Measurements from ENCODE around the gene SMARCAL1.

The SMARCAL1 gene

DNA sequence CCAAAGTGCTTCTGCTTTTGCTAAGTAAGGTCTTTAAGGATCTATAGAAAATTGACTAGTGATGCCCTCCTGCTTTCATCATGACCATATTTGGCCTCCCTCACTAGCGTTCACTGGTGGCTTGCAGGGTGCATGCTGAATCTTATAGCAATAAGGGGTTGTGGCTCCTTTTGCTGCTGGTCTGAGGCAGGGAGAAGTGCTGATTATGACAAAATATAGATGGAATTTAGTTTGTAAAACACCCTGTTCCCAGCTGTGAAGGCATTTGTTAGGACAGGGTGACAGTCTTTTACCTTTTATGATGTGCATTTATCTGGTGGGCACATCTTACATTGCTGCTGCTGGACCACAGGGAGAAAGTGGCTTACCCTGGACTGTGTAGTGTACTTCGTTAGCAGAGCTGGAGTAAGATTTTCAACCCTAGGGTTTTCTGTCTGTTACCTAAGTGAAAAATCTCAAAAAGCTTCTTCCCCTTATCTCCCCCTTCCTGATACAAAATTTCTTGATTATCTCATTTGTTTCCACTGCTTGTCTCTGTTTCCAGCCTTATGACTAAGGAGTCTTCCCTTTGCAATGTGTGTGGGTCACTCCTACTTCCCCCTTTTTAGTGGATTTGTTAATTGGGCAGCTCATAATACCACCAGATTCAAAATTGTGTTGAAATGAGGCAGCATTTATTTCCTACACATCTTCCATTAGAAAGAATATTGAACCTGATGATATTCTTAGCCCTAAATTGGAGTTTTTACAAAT lies 65.2 kb downstream of the SMARCAL1 start:
- no peak for DNase-seq

DNA sequence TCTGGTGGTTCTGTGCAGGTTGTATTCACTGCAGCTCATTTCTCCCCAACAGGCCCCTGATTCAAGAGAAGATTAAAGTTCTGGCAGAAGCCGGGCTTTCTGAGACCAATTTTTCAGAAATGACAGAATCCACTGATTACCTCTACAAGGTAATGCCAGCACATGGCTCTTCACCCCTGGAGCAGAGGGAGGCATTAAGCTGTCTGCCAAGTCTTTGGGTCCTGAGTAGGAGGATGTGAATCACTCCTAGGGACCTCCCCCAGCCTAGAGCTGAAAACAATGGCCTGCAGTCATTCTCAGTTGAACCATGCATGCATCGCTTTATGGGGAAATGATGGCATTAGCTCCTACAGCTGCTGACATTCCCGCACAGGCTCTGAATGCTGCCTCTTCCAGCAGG lies 65.9 kb downstream of the SMARCAL1 start:
- no peak for DNase-seq

DNA sequence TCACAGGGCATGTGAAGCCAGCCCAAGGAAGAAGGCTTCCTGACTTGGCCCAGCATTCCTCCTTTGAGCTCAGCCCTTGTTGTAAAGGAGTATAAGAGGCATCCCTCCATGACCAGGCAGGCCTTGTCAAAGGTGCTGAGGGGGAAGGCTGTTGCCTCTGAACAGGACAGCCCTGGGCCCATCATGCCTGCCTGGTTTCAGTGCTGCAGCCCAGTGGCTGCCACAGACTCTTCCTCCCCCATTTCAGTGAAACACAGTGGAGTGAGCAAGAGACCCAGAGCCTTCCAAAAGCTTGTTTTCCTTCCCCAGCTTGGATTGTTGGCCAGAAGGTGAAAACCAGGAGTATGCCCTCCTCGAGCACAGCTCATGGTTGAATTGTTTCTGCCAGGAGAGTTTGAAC lies 66.5 kb downstream of the SMARCAL1 start:
- DNase-seq: no peak

DNA sequence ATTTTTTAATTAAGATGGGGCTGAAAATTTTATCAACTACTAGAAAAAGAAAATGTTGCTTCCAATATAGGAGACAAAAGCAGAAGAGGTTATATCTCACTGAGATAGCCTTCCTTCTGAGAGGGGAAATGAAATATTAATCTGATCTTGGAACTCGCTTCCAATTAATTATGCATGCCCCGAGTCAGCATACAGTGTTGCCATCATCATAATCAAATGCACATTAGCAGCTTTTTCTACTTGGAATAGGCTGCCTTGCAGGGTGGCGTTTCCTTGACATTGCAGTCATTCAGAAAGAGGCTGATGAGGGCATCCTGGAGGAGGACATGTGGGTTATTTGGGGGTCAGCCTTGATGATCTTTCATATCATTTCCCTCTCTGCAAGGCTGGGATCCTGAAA lies 67.9 kb downstream of the SMARCAL1 start:
- no peak for DNase-seq

DNA sequence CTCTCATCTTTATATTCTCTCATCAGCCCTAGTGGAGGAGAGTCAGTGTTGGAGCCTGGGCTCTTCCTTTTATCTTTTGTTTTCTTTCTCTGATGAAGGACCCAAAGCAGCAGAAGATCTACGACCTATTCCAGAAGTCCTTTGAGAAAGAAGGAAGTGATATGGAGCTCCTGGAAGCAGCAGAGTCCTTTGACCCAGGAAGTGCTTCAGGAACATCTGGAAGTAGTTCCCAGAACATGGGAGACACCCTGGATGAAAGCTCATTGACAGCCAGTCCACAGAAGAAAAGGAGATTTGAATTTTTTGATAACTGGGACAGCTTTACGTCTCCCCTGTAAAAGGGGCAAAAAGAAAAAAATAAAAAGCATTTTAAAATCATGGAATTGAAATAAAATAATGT lies 70.4 kb downstream of the SMARCAL1 start:
- no peak for DNase-seq

DNA sequence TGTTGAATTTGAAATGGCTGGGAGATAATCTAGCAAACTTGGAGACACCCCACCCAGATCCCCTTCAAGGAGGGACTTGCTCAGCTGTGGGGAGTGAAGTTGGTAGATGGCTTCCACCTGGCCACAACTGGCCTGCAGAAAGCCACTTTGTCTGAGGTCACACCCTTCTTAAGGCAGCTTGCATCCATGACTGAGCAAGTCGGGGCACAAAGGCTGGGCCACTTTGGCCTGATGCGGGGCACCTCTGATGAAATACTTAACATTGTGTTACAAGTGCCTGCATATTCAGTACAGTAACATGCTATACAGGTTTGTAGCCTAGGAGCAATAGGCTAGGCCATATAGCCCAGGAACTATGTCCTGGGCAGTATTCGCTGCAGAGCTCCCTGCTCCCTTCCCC lies 73.0 kb downstream of the SMARCAL1 start:
- no peak for DNase-seq

DNA sequence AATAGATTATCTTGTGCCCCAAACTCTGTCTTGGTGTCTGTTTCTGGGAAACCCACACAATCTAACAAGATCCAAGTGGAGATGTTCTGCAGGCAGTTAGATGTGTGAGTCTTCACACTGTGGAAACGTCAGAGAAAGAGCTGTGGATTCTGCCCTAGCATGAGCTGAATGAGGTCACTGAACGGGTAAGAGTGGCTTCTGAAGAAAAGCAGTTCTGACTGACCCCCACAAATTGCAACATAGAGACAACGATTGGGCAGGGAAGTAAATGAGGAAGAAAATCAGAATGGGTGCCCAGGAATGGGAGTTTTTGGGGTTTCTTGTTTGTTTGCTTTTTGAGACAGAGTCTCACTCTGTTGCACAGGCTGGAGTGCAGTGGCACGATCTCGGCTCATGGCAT lies 73.5 kb downstream of the SMARCAL1 start:
- DNase-seq: no peak

DNA sequence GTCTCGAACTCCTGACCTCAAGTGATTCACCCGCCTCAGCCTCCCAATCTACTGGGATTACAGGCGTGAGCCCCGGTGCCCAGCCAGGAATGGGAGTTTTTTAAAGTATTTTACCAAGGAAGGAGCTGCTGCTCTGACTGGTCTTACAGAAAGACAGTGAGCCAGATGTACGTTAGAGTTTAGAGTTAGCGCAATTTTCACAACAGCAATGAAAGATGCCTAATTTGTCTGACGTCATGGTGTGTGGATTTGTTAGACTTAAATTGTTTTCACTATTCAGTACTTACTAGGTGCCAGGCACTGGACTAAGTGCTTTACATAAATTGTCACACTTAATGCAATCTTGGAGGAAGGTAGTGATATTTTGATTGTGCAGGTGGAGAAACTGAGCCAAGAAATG lies 74.0 kb downstream of the SMARCAL1 start:
- DNase-seq: no peak

DNA sequence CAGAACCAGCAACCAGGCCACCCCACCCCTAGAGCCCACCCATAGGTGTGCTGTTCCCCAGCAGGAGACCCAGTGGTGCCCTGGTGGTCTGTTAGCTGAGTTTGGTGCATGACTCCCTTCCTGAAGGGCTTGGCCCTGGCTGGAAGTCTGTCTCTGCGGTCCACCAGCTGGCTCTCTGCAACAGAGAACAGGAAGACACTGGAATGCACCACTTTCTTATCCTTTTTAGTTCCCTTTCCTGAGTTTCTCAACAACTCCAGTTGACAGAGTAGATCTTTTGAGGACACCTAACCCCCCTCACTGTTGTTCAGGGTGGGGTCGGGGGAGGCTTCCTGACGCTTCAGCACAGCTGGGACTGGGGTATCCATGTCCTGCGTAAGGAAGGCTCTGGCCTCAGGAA lies 74.4 kb downstream of the SMARCAL1 start:
- DNase-seq: no peak

DNA sequence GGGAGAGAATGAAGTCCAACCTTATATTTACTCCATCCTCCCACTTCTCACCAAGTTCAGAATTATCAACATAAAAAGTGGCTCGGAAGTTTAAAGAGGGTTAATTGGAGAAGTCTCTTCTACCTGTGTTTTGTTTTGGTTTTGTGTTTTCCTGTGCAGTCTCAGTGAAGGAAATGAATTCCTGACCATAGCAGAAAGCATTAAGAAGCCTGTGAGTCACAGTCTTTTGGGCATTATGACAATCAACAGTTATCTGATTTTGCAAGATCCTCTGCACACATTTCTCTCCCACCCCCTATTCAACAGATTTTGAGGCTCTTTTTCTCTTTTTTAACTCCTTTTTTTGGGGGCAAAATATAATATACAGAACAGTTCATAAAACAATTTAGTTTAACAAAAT lies 77.8 kb downstream of the SMARCAL1 start:
- DNase-seq: no peak

DNA sequence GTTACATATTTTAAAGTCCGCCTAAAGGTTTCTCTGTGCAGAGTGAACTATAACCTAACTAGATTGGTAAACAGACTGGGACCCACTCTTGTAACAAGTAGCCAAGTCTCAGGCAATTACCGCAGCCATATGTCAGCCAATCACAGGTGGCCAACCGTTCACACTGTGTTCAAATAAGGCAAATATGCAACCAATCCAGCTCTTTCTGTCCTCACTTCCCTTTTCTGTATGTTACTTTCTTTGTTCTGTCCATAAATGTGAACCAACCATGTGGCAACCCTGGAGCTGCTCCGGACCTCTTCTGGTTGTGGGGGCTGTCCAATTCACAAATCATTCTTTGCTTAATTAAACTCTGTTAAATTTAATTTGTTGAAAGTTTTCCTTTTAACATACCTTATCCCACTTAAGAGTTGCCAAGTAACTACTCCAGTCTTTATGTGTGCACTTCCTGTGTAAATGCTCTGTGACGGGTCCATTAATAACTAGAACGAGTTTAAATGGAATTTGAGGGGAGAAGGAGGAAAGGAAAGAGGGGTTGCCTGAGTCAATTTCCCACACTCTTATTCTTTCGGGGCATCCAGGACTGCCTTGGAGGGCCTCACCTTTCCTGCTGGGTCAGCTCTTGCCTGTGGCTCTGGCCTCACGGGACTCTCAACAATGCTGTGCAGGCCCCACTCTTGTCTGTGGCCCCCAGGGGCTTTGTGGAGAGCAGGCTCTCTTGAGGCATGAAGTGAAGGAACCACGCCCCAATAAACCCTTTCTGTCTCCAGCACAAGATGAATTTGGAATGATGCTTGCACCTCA lies 79.7 kb downstream of the SMARCAL1 start:
- DNase-seq: no peak

DNA sequence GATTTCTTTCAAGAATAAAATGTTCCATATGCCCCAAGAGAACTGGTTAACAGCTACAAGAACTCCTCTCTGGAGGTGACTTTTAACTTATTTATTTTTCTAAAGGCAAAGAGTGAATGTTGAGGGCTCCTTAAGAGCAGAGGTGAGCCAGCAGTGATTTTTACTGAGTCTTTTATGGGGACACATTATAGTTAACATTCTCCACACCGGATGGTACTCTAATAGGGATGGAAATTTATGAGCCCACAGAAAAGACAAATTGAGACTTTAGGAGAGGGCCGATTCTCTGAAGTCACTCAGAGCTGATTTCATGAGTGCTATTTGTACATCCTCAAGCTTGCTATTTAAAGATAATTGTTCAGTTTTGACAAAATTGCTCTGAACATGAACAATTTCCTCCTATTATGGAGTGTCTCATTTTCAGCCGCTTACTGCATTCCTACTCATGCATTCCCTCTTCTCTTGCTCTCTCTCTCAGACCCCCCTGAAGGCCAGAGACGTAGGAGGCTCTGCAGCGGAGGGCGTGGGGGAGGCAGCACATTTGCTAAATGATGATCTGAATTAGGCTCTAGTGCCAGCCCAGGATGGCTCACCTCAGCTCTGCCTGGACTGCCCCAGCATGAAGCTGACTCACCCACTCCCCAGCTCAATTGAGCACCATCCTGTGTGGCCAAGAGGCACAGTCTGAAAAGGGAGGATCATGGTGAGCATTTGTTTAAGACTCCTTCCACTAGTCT lies 80.5 kb downstream of the SMARCAL1 start:
- no peak for DNase-seq

DNA sequence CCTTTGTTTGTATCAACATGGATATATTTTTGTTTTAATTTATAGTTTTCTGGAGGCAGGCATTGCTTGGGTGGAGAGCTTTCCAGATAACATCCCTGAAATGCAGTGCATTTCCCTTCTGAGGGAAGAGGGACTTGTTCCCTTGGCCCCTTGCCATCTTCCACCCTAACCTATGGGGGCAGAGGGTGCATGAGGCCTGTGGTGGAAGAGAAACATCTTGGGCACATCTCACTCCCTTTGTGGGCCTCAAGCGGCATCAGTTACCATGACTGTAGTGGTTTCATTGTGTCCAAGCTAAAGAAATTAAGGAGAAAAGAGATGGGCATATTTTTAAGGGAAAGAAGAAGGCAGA lies 81.0 kb downstream of the SMARCAL1 start:
- no peak for DNase-seq

DNA sequence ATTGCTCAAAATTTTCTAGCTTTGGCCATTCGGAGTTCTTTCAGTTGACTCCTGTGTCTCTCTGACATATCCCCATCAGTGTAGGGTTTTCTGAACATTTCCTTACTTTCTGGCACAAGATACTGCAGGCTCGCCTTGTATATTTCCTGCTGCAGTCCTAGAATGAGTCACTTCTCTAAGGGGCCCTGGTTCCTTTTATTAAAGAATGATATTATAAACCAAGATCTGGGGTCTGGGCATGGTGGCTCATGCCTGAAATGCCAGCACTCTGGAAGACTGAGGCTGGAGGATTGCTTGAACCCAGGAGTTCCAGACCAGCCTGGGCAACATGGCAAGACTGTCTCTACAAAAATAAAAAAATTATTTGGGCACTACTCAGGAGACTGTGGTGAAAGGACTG lies 83.4 kb downstream of the SMARCAL1 start:
- DNase-seq: no peak

DNA sequence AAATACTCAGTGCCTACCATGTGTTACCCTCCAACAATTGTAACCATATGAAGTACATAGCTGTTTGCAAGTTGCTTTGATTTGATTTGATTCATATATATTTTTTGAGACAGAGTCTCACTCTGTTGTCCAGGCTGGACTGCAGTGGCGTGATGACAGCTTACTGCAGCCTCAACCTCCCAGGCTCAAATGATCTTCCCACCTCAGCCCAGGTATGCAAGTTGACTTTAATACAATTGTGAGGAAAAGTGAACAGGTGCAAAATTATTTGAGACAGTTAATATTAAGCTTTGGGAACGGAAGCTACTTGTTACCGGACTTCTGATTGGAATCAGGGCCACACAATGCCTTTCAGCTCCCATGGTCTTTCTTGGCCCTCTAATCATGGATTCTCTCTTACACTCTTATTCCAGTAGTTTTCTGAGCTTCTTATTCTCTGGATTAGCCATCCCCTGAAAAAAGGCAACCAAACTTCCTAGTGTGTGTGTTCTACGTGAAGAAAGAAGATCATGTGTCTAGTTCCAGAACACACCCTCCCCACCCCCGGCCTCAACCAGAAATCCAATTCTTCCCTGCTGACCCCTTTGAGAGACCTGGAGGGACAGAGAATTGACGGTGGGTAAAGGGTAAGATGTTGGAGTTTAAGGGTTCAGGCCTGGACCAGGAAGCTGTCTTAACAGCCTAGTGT lies 85.2 kb downstream of the SMARCAL1 start:
- no peak for DNase-seq

DNA sequence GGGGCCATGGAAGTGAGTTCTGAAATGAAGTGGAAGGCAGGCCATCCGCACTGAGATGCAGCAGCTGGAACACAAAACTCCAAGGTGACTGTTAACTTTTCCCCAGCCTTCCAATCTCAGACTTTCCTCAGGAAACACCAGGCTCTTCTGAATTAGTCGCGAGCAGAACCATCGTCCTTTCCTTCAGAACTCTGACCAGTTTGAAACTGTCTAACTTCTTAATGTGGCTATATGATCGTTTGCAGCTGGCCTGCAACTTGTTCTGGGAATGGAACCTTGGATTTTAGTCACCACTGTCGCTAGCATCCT lies 85.7 kb downstream of the SMARCAL1 start:
- DNase-seq: no peak

DNA sequence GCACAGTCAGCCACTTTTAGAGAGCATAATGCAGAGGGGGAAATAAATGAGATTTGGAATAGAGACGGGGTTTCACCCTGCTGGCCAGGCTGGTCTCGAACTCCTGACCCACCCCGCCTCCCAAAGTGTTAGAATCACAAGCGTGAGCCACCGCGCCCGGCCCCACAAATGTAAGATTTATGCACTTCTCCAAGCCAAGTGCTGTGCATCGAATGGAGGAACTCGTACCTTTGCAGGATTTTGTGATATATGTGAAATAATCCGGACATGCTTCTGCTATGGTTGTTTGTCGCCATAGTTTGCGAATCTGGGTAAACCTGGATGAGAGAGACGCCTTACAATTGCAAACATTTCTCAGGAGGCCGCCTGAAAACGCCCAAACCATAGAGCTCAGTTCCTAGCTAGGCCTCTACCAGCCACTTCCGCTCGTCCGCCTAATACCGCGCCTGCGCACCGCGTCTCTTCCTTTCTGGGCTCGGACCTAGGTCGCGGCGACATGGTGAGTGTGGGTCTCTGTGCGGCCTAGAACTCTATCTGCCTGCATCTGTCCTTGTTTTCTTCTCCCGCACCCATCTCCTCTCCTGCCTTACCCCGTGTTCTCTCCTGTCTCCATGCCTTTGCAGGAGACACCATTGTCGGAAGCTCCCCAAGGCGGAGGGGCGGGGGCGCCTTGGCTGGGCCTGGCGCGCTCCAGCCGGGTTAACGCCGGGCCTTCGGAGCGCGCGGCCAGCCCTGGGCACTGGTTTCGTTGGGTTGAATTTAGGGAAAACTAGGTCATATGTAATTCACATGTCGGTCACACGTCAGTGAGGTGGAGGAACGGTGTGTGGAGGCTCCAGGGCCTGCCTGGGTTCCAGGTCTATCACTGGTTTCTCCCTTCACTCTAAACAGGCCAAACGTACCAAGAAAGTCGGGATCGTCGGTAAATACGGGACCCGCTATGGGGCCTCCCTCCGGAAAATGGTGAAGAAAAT lies 86.4 kb downstream of the SMARCAL1 start, which contains the start of gene RPL37A:
RPL37A (plus strand) TSS at position 466 of the 974 bp plus-strand sequence; CDS start at position 497, 31 bp downstream.
- DNase-seq: peak; percentile 86

DNA sequence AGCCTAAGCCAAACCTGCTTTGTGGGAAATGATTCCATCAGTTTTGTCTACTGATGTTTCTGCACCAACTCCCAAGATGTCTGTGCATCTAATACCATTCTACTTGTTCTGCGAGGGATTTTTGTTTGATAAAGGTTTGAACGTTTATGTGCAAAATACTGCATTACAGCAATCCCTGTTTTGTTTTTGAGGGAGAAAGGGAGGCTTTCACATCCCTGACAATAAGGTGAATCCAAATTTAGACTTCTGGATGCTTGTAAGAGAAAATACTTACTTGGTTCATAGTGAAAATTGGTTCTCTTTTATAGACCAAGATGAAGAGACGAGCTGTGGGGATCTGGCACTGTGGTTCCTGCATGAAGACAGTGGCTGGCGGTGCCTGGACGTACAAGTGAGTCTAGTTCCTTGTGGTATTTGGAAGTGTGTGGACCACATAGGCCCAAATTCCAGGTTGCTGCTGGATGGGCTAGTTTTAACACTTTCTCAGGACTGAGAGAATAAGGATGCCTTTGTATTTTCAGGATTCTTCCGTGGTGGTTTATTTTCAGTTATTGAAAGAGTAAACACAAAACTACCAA lies 87.4 kb downstream of the SMARCAL1 start:
- no peak for DNase-seq

DNA sequence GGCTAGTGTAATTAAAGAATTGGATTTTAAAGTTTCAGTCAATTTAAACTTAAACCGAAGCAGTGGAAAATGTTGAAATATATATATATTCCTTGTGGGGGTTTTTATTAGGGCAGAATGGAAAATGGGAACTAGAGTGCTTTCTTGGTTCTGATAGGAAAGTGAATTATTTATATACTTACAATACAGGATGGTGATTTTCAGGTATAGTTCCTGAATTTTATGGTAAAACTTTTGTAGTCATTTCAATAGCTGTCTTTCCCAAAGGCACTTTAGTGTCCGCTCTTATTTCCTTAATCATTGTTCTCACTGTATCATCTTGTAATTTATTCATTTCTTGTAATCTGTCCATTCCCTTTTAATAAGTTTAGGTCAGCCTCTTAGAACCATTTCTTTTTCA lies 88.3 kb downstream of the SMARCAL1 start:
- no peak for DNase-seq

DNA sequence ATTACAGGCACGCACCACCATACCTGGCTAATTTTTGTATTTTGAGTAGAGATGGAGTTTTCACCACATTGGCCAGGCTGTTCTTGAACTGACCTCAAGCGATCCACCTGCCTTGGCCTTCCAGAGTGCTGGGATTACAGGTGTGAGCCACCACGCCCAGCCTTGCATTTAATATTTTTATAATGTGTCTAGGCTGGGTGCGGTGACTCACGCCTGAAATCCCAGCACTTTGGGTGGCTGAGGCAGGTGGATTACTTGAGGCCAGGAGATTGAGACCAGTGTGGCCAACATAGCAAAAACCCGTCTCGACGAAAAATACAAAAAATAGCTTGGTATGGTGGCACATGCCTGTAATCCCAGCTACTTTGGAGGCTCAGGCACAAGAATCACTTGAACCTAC lies 89.6 kb downstream of the SMARCAL1 start:
- DNase-seq: no peak

DNA sequence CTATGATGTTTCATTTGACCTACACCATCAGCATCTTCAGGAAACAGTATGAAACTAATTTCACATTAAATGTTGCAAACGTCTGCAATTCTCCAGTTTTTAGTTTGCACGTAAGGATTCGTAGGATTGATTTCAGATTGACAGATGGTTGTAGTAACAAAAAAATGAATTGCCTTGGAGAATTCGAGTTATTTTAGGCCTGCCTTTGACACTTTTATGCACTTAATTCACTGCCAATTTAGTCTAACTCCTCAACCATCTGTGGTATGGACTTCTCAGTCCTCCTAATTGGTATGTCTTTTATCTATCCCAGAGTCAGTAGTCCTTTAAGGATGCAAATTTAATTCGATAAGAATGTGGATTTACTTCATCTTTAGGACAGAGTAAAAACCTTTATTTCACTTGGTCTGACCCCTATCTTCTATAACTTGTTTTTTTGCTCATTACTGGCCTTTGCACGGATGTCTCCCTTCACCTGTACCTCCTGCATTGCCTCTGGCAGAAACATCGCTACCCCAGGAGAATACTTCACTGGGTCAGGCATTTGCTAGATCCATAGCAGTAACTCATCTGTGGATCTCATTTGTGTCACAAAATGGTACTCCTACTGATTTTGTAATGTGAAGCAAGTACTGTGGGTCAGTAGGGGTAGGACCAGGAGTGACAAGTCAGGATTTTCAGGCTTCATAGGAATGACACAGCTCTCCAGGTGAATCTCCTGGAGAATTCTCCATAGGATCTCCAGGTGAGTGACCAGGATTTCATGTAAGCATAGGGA lies 90.3 kb downstream of the SMARCAL1 start:
- no peak for DNase-seq
